Stimulated activated naive CD8-positive, alpha-beta T cell treated with anti-CD3 and anti-CD28 coated beads, Interleukin-15, Interleukin-2, amounts not matched to agents 100 U/mL and 50 U/mL, for 24 hours (primary cell): Measurements from ENCODE around the gene MUC22.

Source experiments
- ATAC-seq: fragments of 150-1000 bp; cut with Tn5 transposase; one replicate; pipeline ENCODE4 v1.10.0; 2021
- DNase-seq: peaks from one replicate; pipeline ENCODE4 v3.0.0; 2021

The MUC22 gene

GRCh38 chr6:31079656-31080261 is 69.5 kb downstream of the MUC22 start:
- peak; percentile 78 for DNase-seq

GRCh38 chr6:31081872-31082271 is 71.6 kb downstream of the MUC22 start:
- DNase-seq (no peak), ATAC-seq (no peak)

More at GRCh38 chr6:31079656-31080261, 69.5 kb downstream of the MUC22 start:
- peak; percentile 89 for ATAC-seq

- DNase-seq (peak; percentile 55), ATAC-seq (no peak)
Measured at GRCh38 chr6:31083742-31084354, 73.6 kb downstream of the MUC22 start.
